NCI-H345 treated with DMSO at 0.1 percent for 48 hours (cell line): Measurements from ENCODE around the gene TTC28.

Source experiments
- DNase-seq: peaks from one replicate; lab custom pipeline; 2025; ENCODE audit not compliant: unreplicated experiment; lab: John Stamatoyannopoulos, UW

TTC28 gene

DNA sequence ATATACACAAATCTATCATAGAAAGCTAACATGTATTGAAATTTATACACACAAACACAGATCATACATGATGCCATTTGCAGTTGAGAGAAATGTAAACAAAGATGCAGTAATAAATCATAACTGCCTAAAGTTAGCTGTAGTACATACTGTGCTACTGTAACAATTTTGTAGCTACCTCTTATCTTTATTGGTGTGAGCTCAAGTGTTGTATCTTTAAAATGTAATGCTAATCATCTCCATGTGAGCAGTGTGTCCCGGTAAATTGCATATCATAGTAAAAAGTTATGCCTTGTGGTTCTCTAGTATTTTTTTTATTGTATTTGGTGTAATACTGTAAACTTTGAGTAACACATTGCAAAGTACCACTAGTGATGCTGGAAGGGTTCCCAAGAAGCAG, 743.7 kb downstream of the TTC28 start:
- no peak for DNase-seq

- no peak for DNase-seq
Observed at GRCh38 chr22:27934069-27934468, 745.6 kb downstream of the TTC28 start.

DNA sequence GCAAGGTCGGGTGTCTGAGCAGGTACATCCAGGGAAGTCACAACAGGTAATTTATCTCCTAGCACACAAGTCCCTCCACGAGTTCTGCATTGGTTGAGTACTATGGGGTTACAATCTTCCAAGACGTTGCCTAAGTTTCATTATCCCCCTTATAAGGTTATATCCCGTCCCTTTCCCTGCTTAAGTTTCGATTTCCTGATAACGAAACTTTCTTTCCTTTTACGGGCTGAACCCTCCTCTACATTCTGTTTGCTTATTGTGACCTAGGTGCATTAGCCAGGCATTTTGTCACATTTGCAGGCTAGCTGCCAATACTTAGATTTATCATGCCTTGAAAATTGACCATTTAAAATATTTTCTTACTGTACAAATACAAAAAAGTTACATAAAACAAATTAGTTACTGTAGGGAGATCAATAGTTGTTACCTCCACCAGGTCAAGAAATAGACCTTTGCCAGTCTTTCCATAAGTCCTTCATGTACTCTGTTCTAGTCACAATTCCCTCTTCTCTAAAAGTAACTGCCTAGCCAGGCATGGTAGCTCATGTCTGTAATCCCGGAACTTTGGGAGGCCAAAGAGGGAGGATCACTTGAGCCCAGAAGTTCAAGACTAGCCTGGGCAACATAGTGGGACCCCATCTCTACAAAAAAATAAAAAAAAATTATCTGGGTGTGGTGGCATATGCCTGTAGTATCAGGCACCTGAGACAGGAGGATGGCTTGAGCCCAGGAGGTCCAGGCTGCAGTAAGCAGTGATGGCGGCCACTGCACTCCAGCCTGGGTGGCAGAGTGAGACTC, 746.3 kb downstream of the TTC28 start:
- no peak for DNase-seq

DNA sequence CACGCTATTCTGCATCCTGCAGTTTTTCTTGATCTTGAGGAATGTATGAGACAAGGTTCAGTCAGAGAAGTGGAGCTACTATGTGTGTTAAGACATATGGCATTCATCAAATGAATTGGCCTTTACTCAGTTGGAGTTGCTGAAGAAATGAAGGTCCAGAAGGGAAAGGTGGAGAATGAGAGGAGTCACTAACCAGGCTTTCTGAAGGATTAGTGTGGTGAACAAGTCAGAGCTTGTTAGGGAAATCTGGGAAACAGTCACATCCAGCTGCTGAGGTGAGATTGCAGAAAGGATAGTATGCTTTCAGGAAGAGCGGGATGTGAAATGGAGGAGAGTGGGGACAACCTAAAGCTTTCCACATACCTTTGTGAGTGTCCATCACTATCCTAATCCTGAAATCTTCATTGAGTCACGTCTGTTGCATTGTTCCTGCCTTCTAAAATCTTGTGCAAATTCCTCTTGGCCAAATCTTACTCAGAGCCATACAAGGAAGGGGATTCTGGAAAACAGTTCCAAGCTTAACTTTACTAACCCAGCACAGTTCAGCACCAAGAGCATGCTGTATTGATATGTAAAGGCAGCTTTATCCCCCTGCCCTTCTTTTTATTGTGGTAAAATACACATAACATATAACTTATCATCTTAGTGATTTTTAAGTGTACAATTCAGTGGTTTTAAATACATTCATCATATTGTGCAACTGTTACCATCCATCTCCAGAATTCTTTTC, 749.1 kb downstream of the TTC28 start:
- no peak for DNase-seq
